RWPE2 (cell line): ENCODE results near the gene LAMTOR4.

Experiments used
- ATAC-seq: fragments of 200-7000 bp; cut with Tn5 transposase; 3 replicates; pipeline ENCODE4 v1.9.1; 2021; ENCODE audit warnings: low read depth
- DNase-seq: peaks from one replicate; pipeline ENCODE4 v3.0.0-alpha.2; 2020; ENCODE audit warnings: low spot score
- H3K27ac ChIP-seq: fragments of 450-650 bp; 2 replicates; pipeline ENCODE4 v1.5.1; 2017; ENCODE audit warnings: mild to moderate bottlenecking; ENCODE audit not compliant: poor library complexity, severe bottlenecking
- H3K27me3 ChIP-seq: fragments of 250-450 bp; sonication (Bioruptor Pico); 2 replicates; pipeline ENCODE4 v1.5.1; 2021; ENCODE audit warnings: mild to moderate bottlenecking, moderate library complexity; ENCODE audit not compliant: insufficient read depth, poor library complexity, severe bottlenecking
- H3K36me3 ChIP-seq: fragments of 250-450 bp; sonication (Bioruptor Pico); 2 replicates; pipeline ENCODE4 v1.5.1; 2020; ENCODE audit warnings: low read depth, mild to moderate bottlenecking, moderate library complexity
- H3K4me1 ChIP-seq: fragments of 250-450 bp; sonication (Bioruptor Pico); 2 replicates; pipeline ENCODE4 v1.5.1; 2021; ENCODE audit warnings: mild to moderate bottlenecking, moderate library complexity; ENCODE audit not compliant: insufficient read depth, poor library complexity, severe bottlenecking
- H3K4me3 ChIP-seq: fragments of 250-450 bp; sonication (Bioruptor Pico); 2 replicates; pipeline ENCODE4 v1.5.1; 2021; ENCODE audit warnings: mild to moderate bottlenecking, moderate library complexity; ENCODE audit not compliant: severe bottlenecking
- H3K9me3 ChIP-seq: fragments of 250-450 bp; sonication (Bioruptor Pico); 2 replicates; pipeline ENCODE4 v1.5.1; 2021; ENCODE audit warnings: mild to moderate bottlenecking, moderate library complexity; ENCODE audit not compliant: severe bottlenecking
- CTCF ChIP-seq: fragments of 450-650 bp; IDR thresholded peaks from one replicate; pipeline ENCODE4 v1.5.1; 2017; ENCODE audit warnings: mild to moderate bottlenecking, moderate library complexity; ENCODE audit not compliant: poor library complexity, severe bottlenecking

Gene LAMTOR4

GRCh38 chr7:100157334-100158228 is 8.9 kb downstream of the LAMTOR4 start:
- DNase-seq (no peak), ATAC-seq (peak; percentile 69)
- no peaks in the 10 kb centered on the region for H3K4me1 ChIP-seq
- H3K27ac ChIP-seq = peak overlapping the region; percentile 71
- no peaks in the 10 kb centered on the region for H3K9me3 ChIP-seq
- H3K36me3 ChIP-seq = peaks cover 35% of the 10 kb centered on the region
- TF ChIP-seq CTCF = peak; percentile 14
- H3K27me3 ChIP-seq = no peaks in the 10 kb centered on the region
- peak overlapping the region; percentile 93 for H3K4me3 ChIP-seq

- peak; percentile 71 for ATAC-seq
- Histone ChIP-seq H3K36me3 (peaks cover 29% of the 10 kb centered on the region), H3K4me3 (peak within 1 kb of the TSS; percentile 93), H3K4me1 (peaks cover 4% of the 10 kb centered on the region), H3K27ac (peak within 1 kb of the TSS; percentile 71), H3K9me3 (no peaks in the 10 kb centered on the region), H3K27me3 (no peaks in the 10 kb centered on the region)
- peak; percentile 93 for DNase-seq
- no peak for TF ChIP-seq CTCF
These were observed 9.7 kb downstream of the LAMTOR4 start, which contains the start of gene TRAPPC14 for GRCh38 chr7:100158229-100159098. TRAPPC14 (minus strand) TSS chr7:100158723; CDS start chr7:100158499, 224 bp downstream.

GRCh38 chr7:100159099-100159623 is 10.4 kb downstream of the LAMTOR4 start:
- TF ChIP-seq CTCF = no peak
- DNase-seq (no peak), ATAC-seq (no peak)
- Histone ChIP-seq H3K9me3 (no peaks in the 10 kb centered on the region), H3K27me3 (no peaks in the 10 kb centered on the region), H3K4me3 (peak overlapping the region; percentile 93), H3K27ac (peak overlapping the region; percentile 71), H3K36me3 (peaks cover 22% of the 10 kb centered on the region), H3K4me1 (peaks cover 4% of the 10 kb centered on the region)

GRCh38 chr7:100160067-100160466 is 11.3 kb downstream of the LAMTOR4 start:
- Histone ChIP-seq H3K4me1 (peaks cover 4% of the 10 kb centered on the region), H3K4me3 (no peak overlapping the region), H3K9me3 (no peaks in the 10 kb centered on the region), H3K36me3 (peaks cover 21% of the 10 kb centered on the region), H3K27ac (no peak overlapping the region), H3K27me3 (no peaks in the 10 kb centered on the region)
- TF ChIP-seq CTCF = no peak
- no peak for DNase-seq
- no peak for ATAC-seq
